ENCODE results near the gene PALB2. TPM values are rescaled to one million over a fixed set of nuclear protein-coding genes. Genes with fewer than 3 reads are reported as not detected.
A peak's percentile ranks its signal among the peaks of the same experiment; 100 is the strongest.

Gene PALB2
- total and polyA plus RNA-seq, 9 of the 15 experiments (the other 6 are each of a cell fraction or from before 2014, with no cell fraction given), result 7.0 to 25.8 (median 15.2) TPM

GRCh38 chr16:23597003-23597756 is 43.9 kb downstream of the PALB2 start (continued):
- peak; percentile 100 for TF ChIP-seq KLF6 (CRISPR knock-in tag; IDR thresholded peaks at IDR 0.05; ENCODE audit: borderline replicate concordance)
- peak; percentile 94 for TF ChIP-seq CLOCK (CRISPR knock-in tag; IDR thresholded peaks at IDR 0.05; ENCODE audit: borderline replicate concordance)
- no peak for TF ChIP-seq NCOA4 (IDR thresholded peaks at IDR 0.05; ENCODE audit: partially characterized antibody)
- no peak for TF ChIP-seq RBM34 (IDR thresholded peaks at IDR 0.05; ENCODE audit: borderline replicate concordance, insufficient read depth, low read length)
- peak; percentile 96 for TF ChIP-seq KDM2B (CRISPR knock-in tag; IDR thresholded peaks at IDR 0.05)
- no peak for TF ChIP-seq CBX2 (IDR thresholded peaks at IDR 0.05; ENCODE audit: insufficient read depth, low read length, poor library complexity, severe bottlenecking)
- no peak for TF ChIP-seq ZNF282 (CRISPR knock-in tag; IDR thresholded peaks at IDR 0.05)
- TF ChIP-seq ZNF444 (CRISPR knock-in tag; IDR thresholded peaks at IDR 0.05), result peak; percentile 95
- TF ChIP-seq THRB (CRISPR knock-in tag; conservative IDR thresholded peaks at IDR 0.05), result peak; percentile 99
- TF ChIP-seq PHTF2 (CRISPR knock-in tag; IDR thresholded peaks at IDR 0.05), result peak; percentile 87
- TF ChIP-seq DLX4 (CRISPR knock-in tag; IDR thresholded peaks at IDR 0.05), result peak; percentile 76; the same call in 1 of the 2 replicates
- TF ChIP-seq KLF13 (tag; IDR thresholded peaks at IDR 0.05; ENCODE audit: borderline replicate concordance, low read depth), result peak; percentile 99
- peak; percentile 100 for TF ChIP-seq PYGO2 (tag; IDR thresholded peaks at IDR 0.05)
- TF ChIP-seq ZNF408 (CRISPR knock-in tag; IDR thresholded peaks at IDR 0.05; ENCODE audit: low read depth), result no peak
- TF ChIP-seq TFAM (CRISPR knock-in tag; conservative IDR thresholded peaks at IDR 0.05), result no peak
- peak; percentile 97 for TF ChIP-seq ARID3B (CRISPR knock-in tag; IDR thresholded peaks at IDR 0.05; ENCODE audit: borderline replicate concordance)
- TF ChIP-seq MAFG (tag; conservative IDR thresholded peaks at IDR 0.05), result peak; percentile 100
- peak; percentile 95 for TF ChIP-seq PPARD (CRISPR knock-in tag; IDR thresholded peaks at IDR 0.05)
- peak; percentile 68 for TF ChIP-seq HDAC3 (IDR thresholded peaks at IDR 0.05; ENCODE audit: borderline replicate concordance, partially characterized antibody)
- peak; percentile 50; the same call in 1 of the 2 replicates for TF ChIP-seq MTA2 (IDR thresholded peaks at IDR 0.05; ENCODE audit: low read depth)
- TF ChIP-seq SMARCC2 (IDR thresholded peaks at IDR 0.05; ENCODE audit: low read depth), result peak; percentile 72; the same call in 1 of the 2 replicates

Measured in K562 (cell line).